HL-60 (cell line): ENCODE measurements around the gene LMBR1L.

Source experiments
- DNase-seq, 2 experiments: peaks; one replicate each; pipeline ENCODE4 v3.0.0-alpha.2; 2010 to 2020; ENCODE audit warnings: low read depth in 1 of 2, low spot score in 1 of 2
- H3K27ac ChIP-seq: fragments of 250-450 bp; sonication (Bioruptor Pico); replicated peaks from 2 replicates; pipeline ENCODE4 v1.5.1; 2020; ENCODE audit warnings: mild to moderate bottlenecking, moderate library complexity
- H3K27me3 ChIP-seq: fragments of 250-450 bp; sonication (Bioruptor Pico); 2 replicates; pipeline ENCODE4 v1.5.1; 2021; ENCODE audit warnings: mild to moderate bottlenecking, moderate library complexity; ENCODE audit not compliant: insufficient read depth, poor library complexity, severe bottlenecking
- H3K4me3 ChIP-seq: replicated peaks from 2 replicates; pipeline ENCODE4 v1.5.1; 2011; ENCODE audit warnings: mild to moderate bottlenecking, control low read depth, low read length; ENCODE audit not compliant: insufficient read depth
- GABPA ChIP-seq: IDR thresholded peaks from 2 replicates; pipeline ENCODE4 v1.6.1; 2012; ENCODE audit warnings: low read depth
- POLR2AphosphoS5 ChIP-seq: IDR thresholded peaks from 2 replicates; pipeline ENCODE4 v1.6.1; 2012; ENCODE audit warnings: low read depth
- SPI1 ChIP-seq: IDR thresholded peaks from 2 replicates; pipeline ENCODE4 v1.6.1; 2012; ENCODE audit warnings: low read depth, mild to moderate bottlenecking, borderline replicate concordance
- TF ChIP-seq, protein P1 (sequence below): IDR thresholded peaks from 2 replicates; pipeline ENCODE4 v1.6.1; 2012; ENCODE audit warnings: low read depth; ENCODE audit not compliant: insufficient replicate concordance
- TF ChIP-seq, protein P2 (sequence below): IDR thresholded peaks from one replicate; pipeline ENCODE4 v1.5.1; 2011; ENCODE audit warnings: low read length, control low read depth, inconsistent platforms; ENCODE audit not compliant: insufficient read depth

The LMBR1L gene

DNA sequence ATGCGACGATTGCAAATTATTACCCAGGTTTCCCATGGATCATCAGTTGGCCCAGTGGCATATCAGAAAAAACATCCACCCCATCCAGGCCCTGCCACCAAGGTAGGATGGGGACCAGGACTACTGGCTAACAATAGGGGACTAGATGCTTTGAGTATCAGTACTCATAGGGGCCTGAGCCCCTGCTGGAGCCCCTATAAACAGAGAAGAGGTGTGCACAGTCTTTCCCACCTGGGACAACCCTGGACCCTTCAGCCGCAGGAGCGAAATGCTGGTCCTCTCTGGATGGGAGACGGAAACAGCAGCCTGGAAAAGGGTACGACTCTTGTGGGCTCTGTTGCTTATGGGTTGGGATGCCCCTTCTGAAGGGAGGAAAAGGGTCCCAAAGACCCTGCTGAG is 21.7 kb downstream of the LMBR1L start:
- Histone ChIP-seq H3K27me3 (peaks cover 37% of the 10 kb centered on the region), H3K4me3 (no peak overlapping the region), H3K27ac (no peak overlapping the region)
- no peak for DNase-seq
- TF ChIP-seq, protein P1, sequence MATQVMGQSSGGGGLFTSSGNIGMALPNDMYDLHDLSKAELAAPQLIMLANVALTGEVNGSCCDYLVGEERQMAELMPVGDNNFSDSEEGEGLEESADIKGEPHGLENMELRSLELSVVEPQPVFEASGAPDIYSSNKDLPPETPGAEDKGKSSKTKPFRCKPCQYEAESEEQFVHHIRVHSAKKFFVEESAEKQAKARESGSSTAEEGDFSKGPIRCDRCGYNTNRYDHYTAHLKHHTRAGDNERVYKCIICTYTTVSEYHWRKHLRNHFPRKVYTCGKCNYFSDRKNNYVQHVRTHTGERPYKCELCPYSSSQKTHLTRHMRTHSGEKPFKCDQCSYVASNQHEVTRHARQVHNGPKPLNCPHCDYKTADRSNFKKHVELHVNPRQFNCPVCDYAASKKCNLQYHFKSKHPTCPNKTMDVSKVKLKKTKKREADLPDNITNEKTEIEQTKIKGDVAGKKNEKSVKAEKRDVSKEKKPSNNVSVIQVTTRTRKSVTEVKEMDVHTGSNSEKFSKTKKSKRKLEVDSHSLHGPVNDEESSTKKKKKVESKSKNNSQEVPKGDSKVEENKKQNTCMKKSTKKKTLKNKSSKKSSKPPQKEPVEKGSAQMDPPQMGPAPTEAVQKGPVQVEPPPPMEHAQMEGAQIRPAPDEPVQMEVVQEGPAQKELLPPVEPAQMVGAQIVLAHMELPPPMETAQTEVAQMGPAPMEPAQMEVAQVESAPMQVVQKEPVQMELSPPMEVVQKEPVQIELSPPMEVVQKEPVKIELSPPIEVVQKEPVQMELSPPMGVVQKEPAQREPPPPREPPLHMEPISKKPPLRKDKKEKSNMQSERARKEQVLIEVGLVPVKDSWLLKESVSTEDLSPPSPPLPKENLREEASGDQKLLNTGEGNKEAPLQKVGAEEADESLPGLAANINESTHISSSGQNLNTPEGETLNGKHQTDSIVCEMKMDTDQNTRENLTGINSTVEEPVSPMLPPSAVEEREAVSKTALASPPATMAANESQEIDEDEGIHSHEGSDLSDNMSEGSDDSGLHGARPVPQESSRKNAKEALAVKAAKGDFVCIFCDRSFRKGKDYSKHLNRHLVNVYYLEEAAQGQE: no peak
- TF ChIP-seq POLR2AphosphoS5 (no peak), GABPA (no peak), SPI1 (no peak)
- TF ChIP-seq, protein P2, sequence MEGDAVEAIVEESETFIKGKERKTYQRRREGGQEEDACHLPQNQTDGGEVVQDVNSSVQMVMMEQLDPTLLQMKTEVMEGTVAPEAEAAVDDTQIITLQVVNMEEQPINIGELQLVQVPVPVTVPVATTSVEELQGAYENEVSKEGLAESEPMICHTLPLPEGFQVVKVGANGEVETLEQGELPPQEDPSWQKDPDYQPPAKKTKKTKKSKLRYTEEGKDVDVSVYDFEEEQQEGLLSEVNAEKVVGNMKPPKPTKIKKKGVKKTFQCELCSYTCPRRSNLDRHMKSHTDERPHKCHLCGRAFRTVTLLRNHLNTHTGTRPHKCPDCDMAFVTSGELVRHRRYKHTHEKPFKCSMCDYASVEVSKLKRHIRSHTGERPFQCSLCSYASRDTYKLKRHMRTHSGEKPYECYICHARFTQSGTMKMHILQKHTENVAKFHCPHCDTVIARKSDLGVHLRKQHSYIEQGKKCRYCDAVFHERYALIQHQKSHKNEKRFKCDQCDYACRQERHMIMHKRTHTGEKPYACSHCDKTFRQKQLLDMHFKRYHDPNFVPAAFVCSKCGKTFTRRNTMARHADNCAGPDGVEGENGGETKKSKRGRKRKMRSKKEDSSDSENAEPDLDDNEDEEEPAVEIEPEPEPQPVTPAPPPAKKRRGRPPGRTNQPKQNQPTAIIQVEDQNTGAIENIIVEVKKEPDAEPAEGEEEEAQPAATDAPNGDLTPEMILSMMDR: no peak

DNA sequence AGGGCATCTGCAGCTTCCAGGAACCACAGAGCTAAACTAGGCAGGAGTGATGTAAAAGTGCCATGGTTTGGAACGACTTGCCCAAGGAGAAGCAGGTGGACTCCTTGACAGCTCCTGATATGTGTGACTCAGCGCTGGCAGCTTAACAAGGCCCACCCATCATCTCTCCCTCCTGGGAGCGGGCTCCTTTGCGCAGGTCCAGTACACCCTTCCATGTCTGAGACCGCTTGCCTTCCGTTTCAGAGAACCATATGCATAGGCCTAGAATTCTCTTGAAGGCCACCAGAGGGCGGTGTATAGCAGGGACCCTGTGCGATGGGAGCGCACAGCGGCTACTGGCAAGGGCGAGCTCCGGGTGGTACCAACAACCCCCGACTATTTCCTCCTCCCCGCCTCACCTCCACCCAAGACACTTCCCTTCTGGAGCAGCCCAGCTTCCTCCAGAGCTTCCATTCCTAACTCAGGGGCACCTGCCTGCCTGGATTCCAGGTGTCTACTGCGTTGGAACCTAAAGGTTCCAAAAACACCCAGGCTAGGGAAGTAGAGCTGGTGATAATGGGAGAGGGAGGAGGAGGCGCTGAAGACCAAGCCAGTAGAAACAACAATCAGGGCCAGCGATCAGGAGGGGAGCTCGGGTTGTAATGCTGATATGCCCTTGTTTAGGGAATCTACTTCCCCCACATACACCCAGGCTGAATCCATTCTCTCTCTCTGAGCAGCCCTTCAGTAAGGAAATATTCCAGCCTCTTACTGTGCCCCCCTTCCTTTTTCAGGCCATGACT is 22.3 kb downstream of the LMBR1L start:
- TF ChIP-seq, protein P2: peak; percentile 89
- no peak for TF ChIP-seq SPI1
- Histone ChIP-seq H3K4me3 (no peak overlapping the region; the same call in 1 of the 2 replicates), H3K27ac (no peak overlapping the region), H3K27me3 (peaks cover 31% of the 10 kb centered on the region)
- DNase-seq: peak; percentile 66 to 72

DNA sequence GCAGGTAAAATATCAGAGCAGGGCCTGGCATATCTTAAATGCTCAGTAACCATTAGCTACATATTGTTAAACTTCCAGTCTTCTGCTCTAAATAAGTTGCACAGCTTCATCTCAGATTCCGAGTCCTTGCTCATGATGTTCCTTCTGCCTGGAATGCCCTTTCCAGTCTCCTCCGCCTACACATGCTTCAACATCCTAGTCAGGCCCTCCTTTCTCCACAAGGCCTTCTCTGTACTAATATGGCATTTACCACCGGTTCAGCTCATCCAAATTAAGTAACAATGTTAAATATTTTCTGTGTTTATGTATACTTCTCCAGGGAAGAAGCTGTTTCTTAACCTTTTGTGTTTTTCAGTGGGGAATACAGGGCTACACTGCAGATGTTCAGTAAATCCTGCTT is 24.5 kb downstream of the LMBR1L start:
- TF ChIP-seq SPI1: no peak
- TF ChIP-seq GABPA: no peak
- TF ChIP-seq, protein P2: no peak
- TF ChIP-seq POLR2AphosphoS5: no peak
- TF ChIP-seq, protein P1: no peak
- DNase-seq: no peak
- Histone ChIP-seq H3K27ac (no peak overlapping the region), H3K27me3 (peaks cover 21% of the 10 kb centered on the region), H3K4me3 (no peak overlapping the region)
